Glomerular visceral epithelial cell (primary cell): Measurements from ENCODE around the gene PAPSS1.
"Not testable (repeated sequence)": the region's sequence is repeated elsewhere in the genome, so short reads cannot be mapped to it uniquely, and the experiment has no call there.

Experiments used
- DNase-seq: peaks from one replicate; pipeline ENCODE4 v3.0.0-alpha.2; 2016; ENCODE audit errors: extremely low spot score

Gene PAPSS1

GRCh38 chr4:107719922-107720722 is at the start of gene PAPSS1:
Gene PAPSS1 (minus strand): TSS chr4:107720234. CDS start chr4:107720179, 55 bp downstream.
- peak; percentile 99 for DNase-seq

GRCh38 chr4:107760281-107760947 is 40.4 kb upstream of the PAPSS1 start:
- DNase-seq = no peak

GRCh38 chr4:107757864-107758476 is 37.9 kb upstream of the PAPSS1 start:
- DNase-seq = peak; percentile 18

- no peak for DNase-seq
Observed at GRCh38 chr4:107757283-107757682, 37.2 kb upstream of the PAPSS1 start.

GRCh38 chr4:107755841-107756356 is 35.9 kb upstream of the PAPSS1 start:
- no peak for DNase-seq

GRCh38 chr4:107751670-107752069 is 31.6 kb upstream of the PAPSS1 start:
- no peak for DNase-seq

- DNase-seq = no peak
Observed at GRCh38 chr4:107747748-107748486, 27.9 kb upstream of the PAPSS1 start.

- DNase-seq = no peak
Observed at GRCh38 chr4:107746161-107746560, 26.1 kb upstream of the PAPSS1 start.

GRCh38 chr4:107744532-107744931 is 24.5 kb upstream of the PAPSS1 start:
- DNase-seq = no peak

GRCh38 chr4:107743532-107743931 is 23.5 kb upstream of the PAPSS1 start:
- DNase-seq = no peak

- DNase-seq = no peak
Observed at GRCh38 chr4:107742791-107743190, 22.8 kb upstream of the PAPSS1 start.

- no peak for DNase-seq
Observed at GRCh38 chr4:107742196-107742595, 22.2 kb upstream of the PAPSS1 start.

- DNase-seq = no peak
Observed at GRCh38 chr4:107740950-107741701, 21.1 kb upstream of the PAPSS1 start.

- DNase-seq = no peak
Observed at GRCh38 chr4:107740381-107740780, 20.3 kb upstream of the PAPSS1 start.

- no peak for DNase-seq
Observed at GRCh38 chr4:107737450-107737849, 17.4 kb upstream of the PAPSS1 start.

- peak; percentile 49 for DNase-seq
Observed at GRCh38 chr4:107736924-107737448, 17.0 kb upstream of the PAPSS1 start.

GRCh38 chr4:107736037-107736436 is 16.0 kb upstream of the PAPSS1 start:
- DNase-seq = no peak

GRCh38 chr4:107734120-107734519 is 14.1 kb upstream of the PAPSS1 start:
- no peak for DNase-seq

GRCh38 chr4:107733431-107733925 is 13.4 kb upstream of the PAPSS1 start:
- DNase-seq = no peak

GRCh38 chr4:107729050-107729449 is 9.0 kb upstream of the PAPSS1 start:
- DNase-seq = not testable (repeated sequence)
